NCI-H128 (cell line): ENCODE measurements around the gene COG1.

Experiments
- DNase-seq: peaks from one replicate; lab custom pipeline; 2025; ENCODE audit not compliant: unreplicated experiment; lab: John Stamatoyannopoulos, UW

COG1 gene

GRCh38 chr17:73197161-73197560 lies 4.3 kb downstream of the COG1 start:
- no peak for DNase-seq

- DNase-seq: no peak
Observed at GRCh38 chr17:73198201-73198929, 5.5 kb downstream of the COG1 start.

- DNase-seq: no peak
Observed at GRCh38 chr17:73198930-73199260, 6.0 kb downstream of the COG1 start.

GRCh38 chr17:73199751-73200317 lies 7.0 kb downstream of the COG1 start:
- DNase-seq: no peak

- no peak for DNase-seq
Observed at GRCh38 chr17:73200476-73200875, 7.6 kb downstream of the COG1 start.

- no peak for DNase-seq
Observed at GRCh38 chr17:73201215-73202069, 8.6 kb downstream of the COG1 start.

- no peak for DNase-seq
Observed at GRCh38 chr17:73203135-73203787, 10.4 kb downstream of the COG1 start.

GRCh38 chr17:73203788-73204479 lies 11.1 kb downstream of the COG1 start:
- DNase-seq: no peak

- no peak for DNase-seq
Observed at GRCh38 chr17:73205459-73205961, 12.7 kb downstream of the COG1 start.

GRCh38 chr17:73208139-73208827 lies 15.4 kb downstream of the COG1 start:
- DNase-seq: no peak

GRCh38 chr17:73209436-73209835 lies 16.6 kb downstream of the COG1 start:
- no peak for DNase-seq

GRCh38 chr17:73210002-73210678 lies 17.3 kb downstream of the COG1 start:
- no peak for DNase-seq

- no peak for DNase-seq
Observed at GRCh38 chr17:73211745-73212144, 18.9 kb downstream of the COG1 start.

GRCh38 chr17:73214008-73214407 lies 21.2 kb downstream of the COG1 start:
- DNase-seq: no peak

- no peak for DNase-seq
Observed at GRCh38 chr17:73214851-73215250, 22.0 kb downstream of the COG1 start.

- DNase-seq: no peak
Observed at GRCh38 chr17:73215447-73215846, 22.6 kb downstream of the COG1 start.

GRCh38 chr17:73223626-73224230 lies 30.9 kb downstream of the COG1 start:
- no peak for DNase-seq

- DNase-seq: no peak
Observed at GRCh38 chr17:73224237-73224636, 31.4 kb downstream of the COG1 start.

GRCh38 chr17:73224663-73225305 lies 31.9 kb downstream of the COG1 start:
- DNase-seq: no peak
